ENCODE results near the gene MACROD2.
"Not testable (repeated sequence)": the region's sequence is repeated elsewhere in the genome, so short reads cannot be mapped to it uniquely, and the experiment has no call there.

MACROD2 gene

DNA sequence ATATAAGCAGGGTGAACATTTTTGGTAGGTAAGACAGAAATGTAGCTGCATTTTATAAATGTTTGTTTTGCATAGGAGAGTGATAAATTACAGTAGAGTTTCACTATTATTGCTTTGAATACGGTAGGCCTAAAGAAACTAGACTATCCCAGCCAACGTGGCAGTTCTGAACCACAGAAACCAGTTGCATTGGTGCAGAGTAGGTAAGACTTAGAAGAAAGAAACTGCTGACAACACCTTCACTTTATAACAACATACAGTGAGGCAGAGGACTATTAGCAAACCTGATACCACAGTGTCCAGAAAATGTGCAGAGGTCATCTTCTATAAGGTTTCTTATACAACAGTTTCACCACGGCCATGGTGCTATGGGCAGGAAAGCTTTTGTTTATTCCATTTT is 2011.8 kb downstream of the MACROD2 start:
- H3K36me3 Mint-ChIP-seq (ENCODE audit: low read depth) = no peaks in the 10 kb centered on the region
- no peaks in the 10 kb centered on the region for H3K27me3 Mint-ChIP-seq
- H3K27ac Mint-ChIP-seq = no peak overlapping the region
- no peak overlapping the region for H3K4me3 Mint-ChIP-seq
- no peaks in the 10 kb centered on the region for H3K9me3 Mint-ChIP-seq
- H3K4me1 Mint-ChIP-seq (ENCODE audit: low read depth) = no peaks in the 10 kb centered on the region

DNA sequence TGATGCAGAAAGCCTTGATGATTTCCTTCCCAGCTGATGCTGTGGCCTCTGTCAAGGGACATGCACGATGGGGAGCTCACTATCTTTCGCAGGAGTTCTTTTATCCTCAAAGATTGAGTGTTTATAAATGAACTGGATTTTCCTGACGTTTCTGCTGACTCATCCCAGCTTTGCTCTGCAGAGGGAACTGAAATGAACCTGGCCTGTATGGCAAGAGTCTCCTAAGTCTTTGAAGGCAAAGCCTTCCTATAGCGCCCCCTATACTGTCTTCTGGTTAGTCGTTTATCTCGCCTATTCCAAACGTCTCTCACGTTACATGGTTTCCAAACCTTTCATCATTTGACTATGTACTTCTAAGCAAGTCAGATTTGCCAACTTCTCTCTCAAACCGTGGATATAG is 2012.6 kb downstream of the MACROD2 start:
- H3K9me3 Mint-ChIP-seq = no peaks in the 10 kb centered on the region
- no peaks in the 10 kb centered on the region for H3K27me3 Mint-ChIP-seq
- no peaks in the 10 kb centered on the region for H3K4me1 Mint-ChIP-seq (ENCODE audit: low read depth)
- no peaks in the 10 kb centered on the region for H3K36me3 Mint-ChIP-seq (ENCODE audit: low read depth)
- H3K27ac Mint-ChIP-seq = no peak overlapping the region
- H3K4me3 Mint-ChIP-seq = no peak overlapping the region

DNA sequence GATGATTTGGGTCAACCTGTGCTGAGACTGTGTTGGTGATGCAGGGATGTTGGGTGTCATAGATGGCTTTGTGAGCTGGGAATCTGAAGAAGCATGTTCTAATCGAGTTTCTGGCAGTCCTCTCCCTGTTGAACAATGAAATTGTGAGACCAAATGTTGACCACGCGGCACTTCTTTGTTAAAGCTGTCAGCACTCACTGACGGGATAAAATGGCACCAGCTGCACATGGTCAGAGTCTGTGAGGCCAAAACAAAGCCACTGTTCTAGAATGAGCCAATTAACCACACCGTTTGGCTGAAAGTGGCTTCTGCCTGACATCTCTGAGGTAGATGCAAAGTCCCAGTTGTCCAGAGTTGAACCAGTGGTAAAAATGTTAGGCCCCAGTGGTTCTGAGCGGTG is 2015.7 kb downstream of the MACROD2 start:
- H3K4me1 Mint-ChIP-seq (ENCODE audit: low read depth) = no peaks in the 10 kb centered on the region
- no peaks in the 10 kb centered on the region for H3K27me3 Mint-ChIP-seq
- no peak overlapping the region for H3K27ac Mint-ChIP-seq
- H3K36me3 Mint-ChIP-seq (ENCODE audit: low read depth) = no peaks in the 10 kb centered on the region
- no peaks in the 10 kb centered on the region for H3K9me3 Mint-ChIP-seq
- H3K4me3 Mint-ChIP-seq = no peak overlapping the region

DNA sequence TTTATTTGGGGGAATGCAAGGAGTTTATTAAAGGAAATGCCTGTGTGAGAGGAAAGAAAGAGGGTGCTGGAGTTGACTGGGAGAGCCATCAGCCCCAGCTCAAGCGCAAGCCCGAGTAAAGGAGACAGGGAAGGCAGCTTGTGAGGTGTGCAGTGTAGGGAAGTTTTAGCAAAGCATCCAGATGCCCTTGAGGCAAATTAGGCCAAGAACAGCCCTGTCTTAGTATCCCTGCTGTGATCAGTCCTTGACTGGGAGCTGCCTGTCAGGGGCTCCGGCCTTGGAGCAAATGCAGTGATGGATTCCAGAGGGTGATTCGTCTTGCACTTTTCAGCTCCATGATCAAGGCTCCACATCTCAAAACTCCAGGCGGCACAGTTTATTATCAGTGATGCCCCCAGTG is 2016.2 kb downstream of the MACROD2 start:
- Mint-ChIP-seq H3K27me3 (no peaks in the 10 kb centered on the region), H3K4me1 (ENCODE audit: low read depth) (no peaks in the 10 kb centered on the region), H3K9me3 (no peaks in the 10 kb centered on the region), H3K27ac (no peak overlapping the region), H3K36me3 (ENCODE audit: low read depth) (no peaks in the 10 kb centered on the region), H3K4me3 (no peak overlapping the region)

DNA sequence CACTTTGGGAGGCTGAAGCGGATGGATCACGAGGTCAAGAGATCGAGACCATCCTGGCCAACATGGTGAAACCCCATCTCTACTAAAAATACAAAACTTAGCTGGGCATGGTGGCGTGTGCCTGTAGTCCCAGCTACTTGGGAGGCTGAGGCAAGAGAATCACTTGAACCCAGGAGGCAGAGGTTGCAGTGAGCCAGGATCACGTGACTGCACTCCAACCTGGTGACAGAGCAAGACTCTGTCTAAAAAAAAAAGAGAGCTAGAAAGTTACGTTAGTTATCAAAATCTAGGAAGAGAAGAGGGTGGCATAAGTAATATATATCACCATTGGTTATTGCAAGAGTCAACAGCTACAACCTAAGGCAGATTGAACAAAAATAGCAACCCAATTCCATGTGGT is 2017.6 kb downstream of the MACROD2 start:
- not testable (repeated sequence) for H3K27ac Mint-ChIP-seq; H3K9me3 Mint-ChIP-seq; H3K27me3 Mint-ChIP-seq; H3K4me1 Mint-ChIP-seq (ENCODE audit: low read depth); H3K36me3 Mint-ChIP-seq (ENCODE audit: low read depth); H3K4me3 Mint-ChIP-seq

DNA sequence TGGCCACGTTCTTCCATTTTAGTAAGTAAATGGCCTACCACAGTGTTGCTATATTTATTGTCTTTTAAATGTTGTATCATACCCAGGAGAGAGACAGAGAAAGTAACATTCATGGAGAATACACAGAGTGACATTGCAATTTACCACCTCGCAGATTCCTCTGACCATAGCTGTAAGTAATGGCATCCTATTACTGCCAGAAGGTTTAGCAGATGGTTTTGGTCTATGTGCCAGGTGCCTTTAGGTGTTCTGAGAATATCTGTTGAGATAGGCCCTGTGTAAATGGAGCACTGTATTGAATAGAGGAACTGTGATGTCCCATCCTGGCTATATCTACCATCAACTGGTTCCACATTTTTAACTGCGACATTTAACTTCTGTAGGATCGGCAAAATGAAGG is 2018.3 kb downstream of the MACROD2 start:
- Mint-ChIP-seq H3K27me3 (no peaks in the 10 kb centered on the region), H3K9me3 (peaks cover 9% of the 10 kb centered on the region), H3K4me1 (ENCODE audit: low read depth) (no peaks in the 10 kb centered on the region), H3K4me3 (no peak overlapping the region), H3K36me3 (ENCODE audit: low read depth) (no peaks in the 10 kb centered on the region), H3K27ac (no peak overlapping the region)

DNA sequence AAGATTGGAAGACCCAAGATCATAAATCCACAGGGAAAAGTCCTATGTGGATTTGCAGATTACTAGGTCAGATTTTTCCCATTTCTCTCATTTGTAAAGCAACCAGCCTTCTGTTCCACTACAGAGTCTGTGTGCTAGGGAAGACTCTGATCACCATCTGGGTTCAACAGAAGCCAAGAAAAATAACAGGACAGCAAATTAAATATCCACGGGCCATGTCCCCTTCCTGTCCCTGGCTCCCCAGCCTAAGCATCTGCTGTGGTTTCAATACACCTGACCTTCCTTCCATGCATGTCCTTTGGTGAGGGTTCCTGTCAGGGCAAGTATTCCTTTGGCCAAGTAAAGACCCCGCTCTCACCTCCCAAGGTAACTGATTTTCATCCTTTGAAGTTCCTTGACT is 2019.1 kb downstream of the MACROD2 start:
- Mint-ChIP-seq H3K4me1 (ENCODE audit: low read depth) (no peaks in the 10 kb centered on the region), H3K27ac (no peak overlapping the region), H3K27me3 (no peaks in the 10 kb centered on the region), H3K36me3 (ENCODE audit: low read depth) (no peaks in the 10 kb centered on the region), H3K4me3 (no peak overlapping the region), H3K9me3 (peaks cover 9% of the 10 kb centered on the region)

DNA sequence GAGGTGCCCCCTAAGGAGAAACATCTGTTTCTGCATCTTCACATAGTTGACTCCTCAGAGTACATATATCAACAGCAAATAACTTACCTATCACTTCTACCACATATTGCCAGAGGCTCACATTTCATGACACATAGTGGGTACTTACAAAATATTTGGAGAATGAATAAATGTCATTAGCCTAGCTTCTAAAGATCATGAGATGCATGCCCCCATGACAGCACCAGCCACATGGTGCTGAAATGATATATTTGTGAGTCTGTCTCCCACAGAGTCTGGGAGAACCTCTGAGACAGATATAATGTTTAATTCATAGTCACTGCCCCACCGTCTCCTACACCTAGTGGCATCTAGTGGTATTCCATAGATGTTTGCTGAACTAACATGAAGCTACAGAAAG is 2022.3 kb downstream of the MACROD2 start:
- Mint-ChIP-seq H3K9me3 (peaks cover 9% of the 10 kb centered on the region), H3K4me1 (ENCODE audit: low read depth) (no peaks in the 10 kb centered on the region), H3K4me3 (no peak overlapping the region), H3K36me3 (ENCODE audit: low read depth) (no peaks in the 10 kb centered on the region), H3K27me3 (no peaks in the 10 kb centered on the region), H3K27ac (no peak overlapping the region)

DNA sequence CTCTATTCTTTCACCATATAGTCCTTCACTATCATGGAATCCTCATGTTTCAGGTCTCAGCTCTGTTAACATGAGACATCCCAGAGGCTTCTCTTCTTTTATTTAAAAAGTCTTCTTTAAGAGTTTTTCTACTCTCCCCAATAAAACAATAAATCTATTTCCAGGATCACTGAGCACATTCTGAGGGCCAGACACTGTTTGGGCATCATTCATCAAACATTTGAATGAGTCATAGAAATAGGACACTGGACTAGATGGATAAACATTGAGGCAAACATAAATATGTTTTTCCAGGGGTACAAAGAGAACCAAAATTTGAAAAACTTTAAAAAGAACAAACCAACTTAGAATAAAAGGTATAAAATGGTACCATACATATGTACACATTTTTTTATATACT is 2023.6 kb downstream of the MACROD2 start:
- Mint-ChIP-seq H3K9me3 (peaks cover 9% of the 10 kb centered on the region), H3K4me1 (ENCODE audit: low read depth) (no peaks in the 10 kb centered on the region), H3K27ac (no peak overlapping the region), H3K27me3 (no peaks in the 10 kb centered on the region), H3K4me3 (no peak overlapping the region), H3K36me3 (ENCODE audit: low read depth) (no peaks in the 10 kb centered on the region)

DNA sequence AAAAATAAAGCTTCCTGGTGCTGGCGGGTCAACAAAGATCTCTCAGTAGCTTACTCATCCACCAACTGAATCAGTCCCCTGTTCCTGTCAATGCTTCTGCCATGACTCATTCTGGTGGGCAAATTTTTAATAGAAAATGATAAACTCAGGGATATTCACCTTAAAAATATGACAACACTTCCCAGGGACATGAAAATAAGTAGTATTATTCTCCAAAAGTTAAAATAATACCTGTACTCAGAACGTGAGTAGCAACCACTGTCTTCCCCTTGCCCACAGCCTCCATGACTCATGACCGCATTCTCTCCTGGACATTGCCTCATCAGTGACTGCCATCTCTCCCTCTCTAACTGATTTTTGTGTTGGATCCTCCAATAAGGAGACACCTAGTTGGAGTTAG is 2025.7 kb downstream of the MACROD2 start:
- peaks cover 13% of the 10 kb centered on the region for H3K4me1 Mint-ChIP-seq (ENCODE audit: low read depth)
- peaks cover 9% of the 10 kb centered on the region for H3K9me3 Mint-ChIP-seq
- no peak overlapping the region for H3K4me3 Mint-ChIP-seq
- H3K27ac Mint-ChIP-seq = no peak overlapping the region
- H3K27me3 Mint-ChIP-seq = no peaks in the 10 kb centered on the region
- H3K36me3 Mint-ChIP-seq (ENCODE audit: low read depth) = no peaks in the 10 kb centered on the region

DNA sequence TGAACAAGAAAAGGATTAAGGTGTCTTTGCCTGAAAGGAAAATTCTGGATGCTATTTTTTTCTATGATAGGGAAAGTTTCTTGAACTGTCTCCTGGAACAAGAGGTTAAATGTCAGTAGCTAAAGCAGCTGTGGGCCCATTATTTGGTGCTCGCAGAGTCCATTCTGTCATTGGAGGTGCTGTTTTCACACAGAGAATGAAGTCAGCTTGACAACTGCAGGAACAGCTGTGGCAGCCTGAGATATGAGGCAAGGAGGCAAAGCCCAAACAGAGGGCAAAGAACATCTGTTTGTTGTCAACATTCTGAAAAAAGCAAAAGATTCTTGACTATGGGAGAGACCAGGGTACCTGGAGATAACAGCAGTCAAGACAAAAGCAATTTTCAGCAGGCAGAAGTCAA is 2029.8 kb downstream of the MACROD2 start:
- Mint-ChIP-seq H3K9me3 (no peaks in the 10 kb centered on the region), H3K27ac (no peak overlapping the region), H3K27me3 (no peaks in the 10 kb centered on the region), H3K4me3 (no peak overlapping the region), H3K4me1 (ENCODE audit: low read depth) (peaks cover 13% of the 10 kb centered on the region), H3K36me3 (ENCODE audit: low read depth) (no peaks in the 10 kb centered on the region)

DNA sequence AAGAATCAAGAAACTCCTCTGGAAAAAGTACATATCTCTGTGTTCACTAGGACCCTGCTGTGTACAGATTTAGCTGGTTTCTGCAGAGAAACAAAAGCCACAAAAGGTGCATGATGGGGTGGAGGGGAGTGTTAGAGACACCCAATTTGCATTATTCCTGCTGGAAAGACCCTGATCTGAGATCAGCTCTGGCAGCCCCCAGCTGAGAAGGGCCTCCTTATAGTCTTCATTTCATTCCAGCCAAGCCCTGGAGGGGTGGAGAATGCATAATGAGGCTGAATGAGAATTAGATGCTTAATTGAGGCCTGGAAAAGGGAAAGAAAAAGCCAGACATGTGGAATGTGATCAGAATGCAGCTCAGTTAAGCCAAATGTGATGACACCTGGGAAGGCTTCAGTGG is 2032.4 kb downstream of the MACROD2 start:
- H3K9me3 Mint-ChIP-seq = no peaks in the 10 kb centered on the region
- peaks cover 13% of the 10 kb centered on the region for H3K4me1 Mint-ChIP-seq (ENCODE audit: low read depth)
- no peak overlapping the region for H3K4me3 Mint-ChIP-seq
- no peak overlapping the region for H3K27ac Mint-ChIP-seq
- no peaks in the 10 kb centered on the region for H3K36me3 Mint-ChIP-seq (ENCODE audit: low read depth)
- H3K27me3 Mint-ChIP-seq = no peaks in the 10 kb centered on the region

DNA sequence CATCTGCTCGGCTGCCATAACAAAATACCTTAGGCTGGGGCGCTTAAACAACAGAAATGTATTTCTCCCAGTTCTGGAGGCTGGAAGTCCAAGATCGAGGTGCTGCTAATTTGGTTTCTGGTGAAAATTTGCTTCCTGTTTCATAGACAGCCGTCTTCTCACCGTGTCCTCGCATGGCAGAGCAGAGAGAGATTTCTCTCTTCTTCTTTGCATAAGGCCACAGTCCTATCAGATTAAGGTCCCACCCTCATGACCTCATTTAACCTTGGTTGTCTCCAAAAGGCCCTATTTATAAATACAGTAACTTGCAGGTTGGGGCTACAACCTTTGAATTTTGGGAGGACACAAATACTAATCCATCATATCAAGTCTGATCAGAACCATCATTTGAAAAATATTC is 2033.6 kb downstream of the MACROD2 start:
- Mint-ChIP-seq H3K4me1 (ENCODE audit: low read depth) (peaks cover 13% of the 10 kb centered on the region), H3K27me3 (no peaks in the 10 kb centered on the region), H3K36me3 (ENCODE audit: low read depth) (no peaks in the 10 kb centered on the region), H3K9me3 (no peaks in the 10 kb centered on the region), H3K27ac (no peak overlapping the region), H3K4me3 (no peak overlapping the region)

DNA sequence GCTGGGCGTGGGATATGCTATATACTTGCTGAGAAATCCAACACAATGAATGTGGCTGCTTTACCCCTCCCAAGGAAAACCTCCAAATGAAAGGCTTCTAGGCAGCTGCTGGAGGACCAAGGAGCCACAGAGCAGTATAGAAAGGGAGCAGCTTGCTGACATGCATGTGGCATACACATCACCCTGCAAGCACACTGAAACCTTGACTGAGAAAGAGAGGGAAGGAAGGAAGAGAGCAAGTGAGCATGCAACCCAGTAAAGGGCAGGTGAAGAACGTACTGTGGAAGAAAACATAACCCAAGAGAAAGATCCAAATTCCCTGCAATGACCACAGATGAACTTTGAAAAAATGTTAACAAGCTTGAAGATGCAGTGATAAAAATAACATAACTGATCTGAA is 2034.9 kb downstream of the MACROD2 start:
- Mint-ChIP-seq H3K27ac (no peak overlapping the region), H3K36me3 (ENCODE audit: low read depth) (no peaks in the 10 kb centered on the region), H3K9me3 (no peaks in the 10 kb centered on the region), H3K27me3 (no peaks in the 10 kb centered on the region), H3K4me3 (no peak overlapping the region), H3K4me1 (ENCODE audit: low read depth) (no peaks in the 10 kb centered on the region)

DNA sequence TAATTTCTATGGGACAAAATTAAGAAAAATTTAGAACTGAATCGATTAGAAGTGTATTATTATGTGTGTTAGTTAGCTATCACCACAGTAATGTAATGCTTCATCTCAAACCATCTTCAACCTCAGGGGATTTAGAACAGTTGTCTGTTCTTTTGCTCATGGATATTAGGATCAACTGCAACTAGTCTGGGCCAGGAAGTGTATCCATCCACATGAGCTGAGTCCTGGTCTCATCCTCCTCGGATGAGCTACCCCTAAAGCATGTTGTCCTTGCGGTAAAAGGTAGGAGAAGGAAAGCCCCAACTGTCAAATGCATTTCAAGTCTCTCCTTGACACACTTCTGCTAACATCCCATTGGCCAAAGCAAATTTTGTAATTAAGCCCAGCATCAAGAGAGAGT is 2040.3 kb downstream of the MACROD2 start:
- no peaks in the 10 kb centered on the region for H3K36me3 Mint-ChIP-seq (ENCODE audit: low read depth)
- H3K27me3 Mint-ChIP-seq = no peaks in the 10 kb centered on the region
- H3K27ac Mint-ChIP-seq = no peak overlapping the region
- H3K4me1 Mint-ChIP-seq (ENCODE audit: low read depth) = peaks cover 2% of the 10 kb centered on the region
- no peak overlapping the region for H3K4me3 Mint-ChIP-seq
- H3K9me3 Mint-ChIP-seq = no peaks in the 10 kb centered on the region

DNA sequence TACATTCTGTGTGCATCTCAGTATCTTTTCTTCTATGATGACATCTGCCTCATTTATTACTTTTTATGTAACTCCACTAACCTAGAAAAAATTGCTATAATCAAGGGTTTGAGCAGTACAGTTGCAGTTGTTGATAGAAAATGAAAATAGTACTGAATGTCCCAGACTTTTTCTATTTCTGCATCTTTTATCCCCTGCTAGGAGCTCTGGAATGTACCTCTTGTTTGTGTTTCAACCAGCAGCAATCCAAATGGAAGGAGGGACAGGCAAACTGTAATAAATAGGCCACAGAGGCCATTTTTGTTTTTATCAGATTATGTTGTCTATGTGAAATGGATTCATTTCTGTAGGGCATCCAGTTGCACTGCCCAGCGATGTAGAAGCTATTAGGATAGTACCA is 2041.0 kb downstream of the MACROD2 start:
- Mint-ChIP-seq H3K27me3 (no peaks in the 10 kb centered on the region), H3K4me1 (ENCODE audit: low read depth) (peaks cover 6% of the 10 kb centered on the region), H3K36me3 (ENCODE audit: low read depth) (no peaks in the 10 kb centered on the region), H3K9me3 (no peaks in the 10 kb centered on the region), H3K4me3 (no peak overlapping the region), H3K27ac (no peak overlapping the region)

DNA sequence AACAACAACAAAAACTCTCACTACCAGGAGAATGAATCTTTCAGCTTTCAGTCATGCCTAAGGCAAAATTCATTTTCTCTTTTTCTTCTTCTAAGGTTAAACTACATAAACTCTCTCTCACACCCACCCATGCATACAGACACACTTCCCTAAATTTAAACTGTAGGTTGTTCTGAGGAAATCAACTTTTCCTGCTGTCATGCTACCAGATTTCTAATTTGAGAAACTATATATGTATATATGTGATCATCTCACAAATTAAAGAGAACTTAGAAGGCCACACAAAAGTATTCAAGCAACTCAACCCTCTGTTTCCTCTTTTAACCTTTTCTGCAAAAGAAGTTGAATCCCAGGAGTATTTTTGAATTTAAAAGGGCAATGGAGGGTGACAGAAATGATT is 2045.4 kb downstream of the MACROD2 start:
- peaks cover 6% of the 10 kb centered on the region for H3K4me1 Mint-ChIP-seq (ENCODE audit: low read depth)
- H3K36me3 Mint-ChIP-seq (ENCODE audit: low read depth) = no peaks in the 10 kb centered on the region
- H3K9me3 Mint-ChIP-seq = no peaks in the 10 kb centered on the region
- H3K27me3 Mint-ChIP-seq = no peaks in the 10 kb centered on the region
- H3K27ac Mint-ChIP-seq = peak overlapping the region; percentile 52
- H3K4me3 Mint-ChIP-seq = peak overlapping the region; percentile 15
